Adipose tissue (tissue), 3 donors: ENCODE data around the gene RBM38. TPM values are rescaled to one million over a fixed set of nuclear protein-coding genes. Genes with fewer than 3 reads are reported as not detected.
"Not testable (repeated sequence)": the region's sequence is repeated elsewhere in the genome, so short reads cannot be mapped to it uniquely, and the experiment has no call there.

Experiments used
- H3K27ac ChIP-seq: one replicate; pipeline ENCODE4 v1.5.1; 2013; ENCODE audit warnings: low read depth, low read length
- WGBS, 3 donors: extraction: QIAGEN DNeasy Blood & Tissue Kit; methylation state at CpG; one replicate each; pipeline ENCODE4 v1.1.7; 2013; 5-methylcytosine and 5-hydroxymethylcytosine counted together
- polyA plus RNA-seq, 3 donors: library from polyadenylated mRNA; stranded (reverse); fragments of 200-250 nt; gene quantifications; one replicate each; pipeline ENCODE4 v1.2.3, GENCODE V29; 2013
- donor health status: healthy with polysubstance abuse.
- donor health status: Bipolar disorder and iron deficiency.
- donor health status: healthy.

Gene RBM38
- polyA plus RNA-seq, 3 donors = 9.9 to 17.3 (median 10.1) TPM

DNA sequence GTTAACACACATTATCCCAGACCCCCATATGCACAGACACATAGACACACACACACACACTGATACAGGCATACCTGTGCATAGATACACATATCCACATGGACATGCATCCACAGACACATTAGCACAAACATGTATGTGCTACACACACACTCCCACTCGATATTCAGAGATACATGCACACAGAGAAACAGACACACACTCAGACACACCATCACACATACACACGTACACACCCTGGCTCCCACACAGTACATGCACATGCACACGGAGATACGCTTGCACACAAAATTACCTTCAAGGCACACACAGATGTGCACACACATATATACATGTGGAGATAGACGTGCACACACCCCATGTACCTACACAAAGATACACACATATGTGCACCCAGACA, 19.7 kb downstream of the RBM38 start:
- WGBS, 3 donors = 86 to 95% (median 93%) methylated on average over 5 of the region's 5 CpGs
- H3K27ac ChIP-seq = no peak overlapping the region

DNA sequence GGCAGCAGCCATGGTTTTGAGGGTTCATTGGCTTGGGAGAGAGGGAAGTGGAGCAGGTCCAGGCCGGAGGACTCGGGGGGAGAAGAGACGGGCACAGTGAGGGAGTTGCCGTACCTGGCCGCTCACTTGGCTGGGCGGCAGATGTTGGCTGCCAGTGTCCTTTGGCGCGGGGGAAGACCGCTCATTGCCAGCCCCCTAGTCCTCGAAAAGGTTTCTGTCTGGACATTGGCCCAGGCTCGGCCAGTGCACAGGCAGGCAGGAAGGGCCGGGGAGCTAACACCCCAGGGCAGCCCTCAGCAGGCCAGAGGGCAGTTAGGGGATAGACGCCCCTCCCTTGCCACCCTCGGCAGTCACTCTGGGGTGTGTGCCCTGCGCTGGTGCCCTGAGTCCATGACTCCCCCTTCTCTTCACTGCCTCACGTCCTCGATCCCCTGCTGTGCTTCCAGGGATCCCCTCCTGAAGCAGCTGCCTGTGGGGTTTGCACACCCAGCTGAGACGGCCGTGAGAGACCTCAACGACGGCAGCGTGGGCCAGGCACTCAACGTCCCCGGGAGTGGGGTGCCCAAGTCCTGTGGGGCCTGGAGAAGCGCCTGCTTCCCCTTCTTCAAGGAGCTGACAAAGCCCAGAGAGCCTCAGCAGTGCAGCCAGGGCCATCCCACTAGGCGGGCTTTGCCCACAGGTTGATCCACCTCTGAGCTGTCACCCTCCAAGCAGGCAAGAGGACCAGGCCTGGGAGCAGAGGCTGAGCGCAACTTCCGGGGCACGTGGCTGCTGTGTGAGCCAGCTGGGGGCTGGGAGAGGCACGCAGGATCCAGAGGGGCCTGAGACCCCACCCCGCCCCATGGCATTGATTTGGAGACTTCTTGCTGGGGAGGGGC, 20.4 kb downstream of the RBM38 start:
- no peak overlapping the region for H3K27ac ChIP-seq
- WGBS, 3 donors = 83 to 87% (median 85%) methylated on average over 31 of the region's 31 CpGs

DNA sequence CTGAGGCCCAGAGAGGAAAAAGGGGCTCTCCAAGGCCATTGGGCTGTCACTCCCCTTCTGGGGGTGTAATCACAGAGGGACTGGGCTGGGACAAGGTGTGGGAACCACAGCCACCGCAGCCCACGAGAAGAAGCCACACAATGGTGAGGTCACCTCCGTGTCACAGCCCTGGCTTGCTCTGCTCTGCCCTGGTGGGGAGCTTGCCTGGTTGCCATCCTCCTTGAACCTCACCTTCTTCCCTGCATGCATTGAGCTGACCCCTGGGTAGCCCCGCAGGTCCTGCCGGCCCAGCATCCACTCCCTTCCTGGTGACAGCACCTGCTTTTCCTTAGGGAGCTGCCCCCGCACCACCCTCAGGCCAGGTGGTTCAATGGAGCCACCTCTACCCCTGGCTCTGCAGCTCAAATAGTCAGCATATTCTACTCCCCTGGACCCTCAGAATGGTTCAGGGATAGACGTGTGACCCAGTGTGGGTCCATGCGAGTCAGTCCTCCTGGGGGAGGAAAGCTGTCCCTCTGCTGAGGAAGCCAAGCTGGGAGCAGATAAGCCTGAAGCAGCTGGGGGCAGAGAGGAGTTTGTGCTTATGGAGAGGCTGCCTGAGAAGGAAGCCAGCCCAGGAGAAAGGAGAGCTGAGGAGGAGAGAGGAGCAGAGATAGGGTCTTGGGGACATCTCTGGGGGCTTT, 21.3 kb downstream of the RBM38 start:
- no peak overlapping the region for H3K27ac ChIP-seq
- WGBS, 3 donors = 78 to 82% (median 78%) methylated on average over 8 of the region's 8 CpGs

DNA sequence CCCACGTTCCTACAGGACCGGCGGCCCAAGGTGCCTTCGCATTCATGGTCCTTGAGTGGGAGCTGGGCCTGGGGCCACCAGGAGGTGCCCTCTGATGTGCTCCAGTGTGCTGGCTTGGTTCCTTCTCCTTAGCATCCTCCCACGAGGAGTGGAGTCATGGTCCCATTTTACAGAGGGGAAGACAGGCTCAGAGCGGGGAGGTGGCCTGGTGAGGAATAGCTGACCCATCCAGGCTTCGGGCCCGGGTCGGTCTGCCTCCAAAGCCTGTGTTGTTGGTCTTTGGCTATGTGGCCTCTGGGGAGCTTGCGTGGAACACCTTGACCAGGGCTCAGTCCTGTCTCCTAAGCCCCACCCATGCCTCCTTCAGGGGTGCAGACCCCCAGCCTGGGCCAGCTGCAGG, 22.8 kb downstream of the RBM38 start:
- H3K27ac ChIP-seq = no peak overlapping the region
- WGBS, 3 donors = 85 to 95% (median 91%) methylated on average over 10 of the region's 10 CpGs

DNA sequence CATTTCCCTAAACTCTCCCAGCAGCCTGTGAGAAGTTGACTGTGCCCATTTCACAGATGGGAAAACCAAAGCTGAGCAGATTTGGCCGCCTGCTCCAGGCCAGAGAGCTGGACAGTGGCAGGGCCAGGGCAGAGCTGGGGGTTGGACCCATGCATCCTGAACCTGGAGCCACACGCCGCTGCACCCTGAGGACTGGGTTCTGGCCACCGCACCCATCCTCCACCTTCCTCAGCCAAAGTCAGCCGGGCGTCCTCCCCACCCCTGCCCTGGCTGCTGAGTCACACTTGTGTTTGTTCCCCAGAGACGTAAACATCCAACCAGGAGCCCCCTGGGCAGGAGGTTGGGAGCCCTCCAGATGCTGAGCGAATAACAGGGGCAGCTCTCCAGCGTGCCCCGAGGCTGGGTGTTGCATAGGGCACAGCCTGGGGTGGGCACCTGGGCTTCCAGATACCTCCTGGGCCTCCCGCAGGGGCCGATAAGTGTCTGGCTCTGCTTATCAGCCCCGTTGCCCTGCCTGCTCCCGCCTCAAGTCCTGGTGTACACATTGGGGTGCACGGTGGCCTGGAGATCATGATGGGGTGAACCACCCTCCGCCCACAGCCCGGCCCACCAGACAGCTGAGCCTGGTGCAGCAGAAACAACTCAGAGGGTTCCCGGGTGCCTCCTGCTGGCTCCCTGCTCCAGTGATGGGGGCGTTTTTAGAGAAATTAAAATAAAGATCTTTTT, 23.8 kb downstream of the RBM38 start:
- 67 to 71% (median 67%) methylated on average over 19 of the region's 19 CpGs for WGBS, 3 donors
- H3K27ac ChIP-seq = no peak overlapping the region

DNA sequence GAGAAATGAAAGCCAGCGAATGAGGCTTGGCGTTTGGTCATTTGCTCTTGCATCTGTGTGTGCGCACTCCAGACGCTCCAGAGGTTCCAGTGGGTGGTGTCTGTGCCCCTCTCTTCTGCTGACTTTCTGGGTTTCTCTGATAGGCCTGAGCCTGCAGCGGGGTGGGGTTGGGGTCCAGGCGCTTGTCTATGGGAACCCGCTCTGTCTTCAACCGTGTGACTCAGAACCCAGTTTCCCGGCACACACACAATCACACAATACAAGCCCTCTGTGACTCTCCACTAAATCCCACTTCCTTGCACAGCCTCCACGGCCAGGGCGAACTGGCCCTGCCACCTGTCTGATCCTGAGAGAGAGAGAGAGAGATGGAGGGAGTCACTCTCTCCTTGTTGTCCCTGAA, 24.6 kb downstream of the RBM38 start:
- WGBS, 3 donors = 87 to 90% (median 88%) methylated on average over 11 of the region's 11 CpGs
- no peak overlapping the region for H3K27ac ChIP-seq

DNA sequence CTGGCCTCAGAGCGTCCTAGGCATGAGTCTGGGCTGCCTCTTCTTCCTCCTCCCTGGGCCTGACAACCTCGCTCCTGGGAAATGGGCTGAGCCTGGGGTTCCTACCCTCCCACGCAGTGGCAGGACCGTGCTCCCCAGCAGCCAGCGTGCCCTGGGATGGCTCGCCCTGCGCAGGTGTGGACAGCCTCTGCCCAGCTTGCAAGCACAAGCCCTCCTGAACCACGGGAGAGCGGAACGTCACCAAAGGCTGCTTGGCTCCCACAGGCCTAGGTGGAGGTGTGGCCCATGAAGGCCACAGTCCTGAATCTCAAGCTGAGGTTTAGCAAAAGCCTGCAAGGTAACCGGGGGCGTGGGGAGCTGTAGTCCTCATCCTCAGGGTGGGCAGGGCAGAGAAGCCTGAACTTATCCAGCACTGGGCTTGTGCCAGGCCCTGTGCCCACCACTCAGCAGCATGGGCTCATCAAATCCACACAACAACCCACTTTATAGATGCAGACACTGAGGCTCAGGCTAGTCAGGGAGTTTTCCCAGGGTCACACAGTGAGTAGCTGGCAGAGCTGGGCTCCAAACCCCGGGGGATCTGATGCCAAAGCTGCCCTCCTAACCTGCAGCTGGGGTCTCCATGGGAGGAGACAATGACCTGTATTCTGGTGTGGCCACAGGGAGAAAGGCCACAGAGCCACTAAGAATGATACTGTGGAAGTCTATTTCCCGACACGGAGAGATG, 25.3 kb downstream of the RBM38 start:
- 88 to 93% (median 90%) methylated on average over 15 of the region's 15 CpGs for WGBS, 3 donors
- H3K27ac ChIP-seq = no peak overlapping the region

DNA sequence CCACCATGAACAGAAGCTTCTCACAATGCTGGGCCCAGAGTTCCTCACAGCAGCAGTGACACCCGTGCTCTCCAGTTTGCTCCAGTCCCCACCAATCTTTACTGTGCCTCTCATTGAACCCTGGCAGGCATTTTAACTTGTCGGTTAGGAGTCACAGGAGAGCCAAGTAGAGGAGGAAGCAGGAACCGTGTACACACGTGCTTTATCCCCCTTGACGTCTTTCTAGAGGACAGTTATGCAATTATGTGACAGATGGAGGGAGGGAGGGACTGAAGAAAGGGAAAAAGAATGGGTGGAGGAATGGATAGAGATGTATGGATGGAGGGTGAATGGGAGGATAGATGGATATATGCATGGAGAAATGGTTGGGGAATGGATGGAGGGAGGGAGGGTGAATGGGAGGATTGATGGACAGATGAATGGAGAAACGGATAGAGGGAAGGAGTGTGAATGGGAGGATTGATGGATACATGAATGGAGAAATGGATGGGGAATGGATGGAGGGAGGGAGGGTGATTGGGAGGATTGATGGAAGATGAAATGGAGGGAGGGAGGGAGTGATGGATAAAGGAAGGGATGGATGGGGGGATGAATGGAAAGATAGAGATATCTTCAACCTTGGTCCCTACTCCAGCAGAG, 26.0 kb downstream of the RBM38 start:
- no peak overlapping the region for H3K27ac ChIP-seq
- WGBS, 3 donors = 36 to 42% (median 39%) methylated on average over 6 of the region's 6 CpGs

DNA sequence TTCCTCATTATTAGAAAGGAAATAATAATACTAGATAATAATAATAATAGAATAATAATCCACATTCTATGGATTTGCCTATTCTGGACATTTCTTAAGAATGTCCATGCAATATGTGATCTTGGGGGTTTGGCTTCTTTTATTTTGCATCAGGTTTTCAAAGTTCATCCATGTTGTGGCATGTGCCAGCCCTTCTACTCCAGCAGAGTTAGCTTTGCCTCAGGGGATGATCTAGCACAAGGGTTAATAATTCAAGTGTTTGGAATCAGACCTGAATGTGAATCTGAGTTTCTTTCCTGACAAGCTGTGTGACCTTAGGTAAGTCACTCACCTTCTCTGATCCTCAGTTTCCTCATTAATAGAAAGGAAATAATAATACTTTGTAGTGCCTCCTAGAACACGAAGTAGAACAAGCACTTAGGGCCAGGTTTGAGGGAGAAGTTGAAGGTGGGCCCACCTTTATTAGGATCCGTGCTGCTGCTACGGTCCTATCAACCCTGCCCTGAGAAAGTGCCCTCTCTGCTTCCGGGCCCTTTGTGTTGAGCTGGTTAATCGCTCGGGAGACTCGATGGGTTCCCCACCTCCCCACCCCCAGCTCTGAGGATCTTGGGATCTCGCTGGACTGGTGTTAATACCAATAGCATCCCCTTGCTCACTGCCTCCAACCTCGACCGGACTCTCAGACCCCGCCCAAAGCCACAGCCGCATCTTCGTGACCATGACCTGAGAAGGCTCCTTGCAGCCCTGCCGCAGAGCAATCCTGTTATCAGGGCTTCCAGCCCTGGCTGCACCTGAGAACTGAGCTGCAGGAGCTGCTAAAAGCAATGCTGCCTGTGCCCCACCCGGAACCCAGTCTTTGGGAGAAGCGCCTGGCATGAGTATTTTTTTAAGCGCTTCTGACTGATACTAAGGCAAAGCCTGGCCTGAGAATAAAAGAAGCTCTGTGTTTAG, 26.9 kb downstream of the RBM38 start:
- WGBS, 3 donors = 44 to 64% (median 62%) methylated on average over 17 of the region's 17 CpGs
- H3K27ac ChIP-seq = no peak overlapping the region

DNA sequence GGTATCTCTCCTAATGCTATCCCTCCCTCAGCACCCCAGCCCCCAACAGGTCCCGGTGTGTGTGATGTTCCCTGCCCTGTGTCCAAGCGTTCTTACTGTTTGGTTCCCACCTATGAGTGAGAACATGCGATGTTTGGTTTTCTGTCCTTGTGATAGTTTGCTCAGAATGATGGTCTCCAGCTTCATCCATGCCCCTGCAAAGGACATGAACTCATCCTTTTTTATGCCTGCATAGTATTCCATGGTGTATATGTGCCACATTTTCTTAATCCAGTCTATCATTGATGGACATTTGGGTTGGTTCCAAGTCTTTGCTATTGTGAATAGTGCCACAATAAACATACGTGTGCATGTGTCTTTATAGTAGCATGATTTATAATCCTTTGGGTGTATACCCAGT, 28.3 kb downstream of the RBM38 start:
- H3K27ac ChIP-seq = not testable (repeated sequence)
- 93 to 97% (median 94%) methylated on average over 3 to 4 of the region's 4 CpGs for WGBS, 3 donors

DNA sequence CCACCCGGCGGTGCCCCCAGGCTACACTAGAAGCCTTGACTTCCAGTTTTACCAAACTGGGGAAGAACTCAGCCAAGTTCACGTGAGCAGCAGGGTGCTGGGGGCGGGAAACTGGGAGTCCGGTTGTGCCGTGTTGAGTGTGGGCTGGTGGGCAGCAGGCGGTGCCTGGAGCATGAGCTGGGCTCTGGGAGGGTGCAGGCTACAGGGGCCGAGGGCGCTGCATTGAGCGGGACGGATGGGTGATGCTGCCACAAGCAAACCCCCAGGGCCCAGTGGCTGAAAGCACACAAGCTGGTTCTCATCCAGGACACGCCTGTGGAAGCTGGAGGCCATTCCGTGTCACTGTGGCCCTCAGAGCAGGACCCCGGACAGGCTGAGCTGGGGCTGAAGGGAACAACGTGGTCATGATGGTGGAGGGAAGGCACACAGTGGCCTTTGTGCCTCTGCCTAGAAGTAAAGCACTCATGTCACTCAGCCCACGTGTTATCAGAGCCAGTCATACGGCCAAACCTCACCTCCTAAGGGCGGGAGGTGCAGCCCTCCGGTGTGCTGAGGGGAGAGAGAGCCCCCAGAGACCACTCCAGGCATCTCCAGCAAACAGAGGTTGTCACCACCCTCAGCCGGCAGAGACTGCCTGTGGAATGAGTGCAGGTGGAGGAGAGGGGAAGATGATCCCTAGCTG, 29.5 kb downstream of the RBM38 start:
- no peak overlapping the region for H3K27ac ChIP-seq
- WGBS, 3 donors = 72 to 80% (median 75%) methylated on average over 20 of the region's 20 CpGs

DNA sequence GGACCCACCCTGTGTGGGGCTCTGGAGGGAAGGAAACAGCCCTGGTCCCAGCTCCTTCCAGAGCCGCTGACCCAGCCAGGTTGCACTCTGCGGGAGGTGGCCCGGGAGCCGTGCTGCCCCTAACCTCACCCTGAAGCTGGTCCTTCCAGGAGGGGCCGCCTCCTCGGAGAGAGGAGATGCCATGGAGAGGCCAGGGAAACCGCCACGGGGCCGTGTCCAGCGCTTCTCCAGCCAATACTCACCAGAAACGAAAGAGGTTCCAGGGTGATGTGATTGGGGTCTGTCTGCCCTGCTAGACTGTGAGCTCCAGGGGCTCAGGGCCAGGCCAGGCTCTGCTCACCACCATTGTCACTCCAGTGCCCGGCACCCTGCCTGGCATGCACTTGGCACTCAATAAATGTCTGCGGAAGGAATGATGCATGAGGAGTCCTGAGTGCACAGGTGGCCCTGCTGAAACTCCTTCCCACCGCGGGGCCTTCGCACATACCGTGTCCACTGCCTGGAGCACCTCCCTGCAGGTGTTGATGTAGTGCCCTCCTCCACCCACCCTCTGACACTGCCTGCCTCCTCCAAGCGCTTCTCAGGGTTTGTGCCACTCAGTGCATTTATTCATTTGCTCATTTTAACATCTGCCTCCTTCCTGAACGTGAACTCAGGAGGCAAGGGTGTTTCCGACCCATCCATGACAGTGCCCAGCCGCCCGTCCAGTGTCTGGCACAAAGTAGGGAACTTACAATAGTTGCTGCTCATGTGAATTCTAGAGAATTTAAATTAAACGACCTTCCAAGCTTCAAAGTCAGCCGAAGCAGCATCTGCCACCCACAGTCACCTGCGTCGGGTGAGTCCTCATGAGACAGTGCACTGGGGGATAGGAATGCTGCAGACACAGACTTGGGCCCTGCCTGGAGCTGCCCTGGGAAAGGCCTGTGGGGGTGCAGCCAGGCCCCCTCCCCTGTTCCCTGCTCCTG, 30.3 kb downstream of the RBM38 start:
- no peak overlapping the region for H3K27ac ChIP-seq
- 77 to 85% (median 83%) methylated on average over 26 of the region's 26 CpGs for WGBS, 3 donors

DNA sequence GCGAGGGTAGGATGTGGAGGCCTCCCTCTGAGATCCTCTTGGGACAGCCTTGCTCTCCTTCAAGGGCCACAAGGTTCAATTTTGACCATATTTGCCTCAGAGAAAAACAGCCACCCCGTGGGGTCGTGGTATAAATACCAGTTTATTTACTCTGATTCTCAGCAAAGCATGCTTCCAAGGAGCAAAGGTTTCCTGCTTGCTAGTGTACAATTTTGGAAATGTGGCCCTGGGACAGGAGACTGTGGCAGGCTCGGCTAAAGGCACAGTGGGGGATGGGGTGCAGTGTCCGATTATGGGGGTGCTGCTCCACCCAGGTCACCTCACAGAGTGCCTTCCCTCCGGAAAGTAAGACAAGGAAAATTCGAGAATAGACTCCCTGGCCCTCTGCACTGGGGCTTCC, 31.1 kb downstream of the RBM38 start:
- no peak overlapping the region for H3K27ac ChIP-seq
- 66 to 79% (median 76%) methylated on average over 7 of the region's 7 CpGs for WGBS, 3 donors

DNA sequence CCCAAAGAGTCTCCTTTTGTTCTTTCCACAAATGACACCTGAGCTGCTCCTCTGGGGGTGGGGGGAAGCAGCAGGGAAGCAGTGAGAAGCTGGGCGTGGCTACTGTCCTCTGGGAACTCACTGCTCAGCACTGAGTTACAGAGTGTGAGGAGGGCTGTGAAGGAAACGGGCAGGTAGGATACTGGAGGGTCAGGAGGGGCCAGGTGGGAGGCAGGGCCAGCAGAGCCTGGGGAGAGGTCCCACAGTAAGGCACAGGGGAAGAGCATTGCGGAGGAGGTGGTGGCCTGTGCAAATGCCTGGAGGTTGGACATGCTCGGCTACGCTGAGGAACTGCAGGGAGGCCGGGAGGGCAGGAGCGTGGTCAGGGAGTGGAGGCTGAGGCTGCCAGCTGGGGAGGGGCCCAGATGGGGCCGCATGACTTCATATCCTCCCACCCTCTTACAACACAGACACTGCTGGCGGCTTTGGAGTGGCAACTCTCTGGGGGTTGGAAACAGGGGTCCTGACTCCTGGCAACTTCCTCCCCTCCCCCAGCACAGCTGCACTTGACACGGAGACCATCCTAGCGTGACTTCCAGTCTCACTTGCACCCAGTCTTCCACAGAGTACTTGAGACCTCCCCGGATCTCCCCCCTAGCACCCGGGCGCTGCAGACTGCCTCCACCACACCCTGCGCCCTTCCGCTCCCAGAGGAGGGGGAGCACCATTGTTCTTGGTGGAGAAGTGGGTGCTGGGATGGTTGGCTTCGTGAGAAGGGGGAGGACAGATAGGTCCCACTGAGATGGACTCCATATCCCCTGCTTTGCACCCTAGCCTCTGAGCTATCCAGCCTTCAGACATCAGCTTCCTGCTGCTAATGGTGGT, 34.2 kb downstream of the RBM38 start:
- WGBS, 3 donors = 29 to 63% (median 31%) methylated on average over 16 to 17 of the region's 17 CpGs
- no peak overlapping the region for H3K27ac ChIP-seq

DNA sequence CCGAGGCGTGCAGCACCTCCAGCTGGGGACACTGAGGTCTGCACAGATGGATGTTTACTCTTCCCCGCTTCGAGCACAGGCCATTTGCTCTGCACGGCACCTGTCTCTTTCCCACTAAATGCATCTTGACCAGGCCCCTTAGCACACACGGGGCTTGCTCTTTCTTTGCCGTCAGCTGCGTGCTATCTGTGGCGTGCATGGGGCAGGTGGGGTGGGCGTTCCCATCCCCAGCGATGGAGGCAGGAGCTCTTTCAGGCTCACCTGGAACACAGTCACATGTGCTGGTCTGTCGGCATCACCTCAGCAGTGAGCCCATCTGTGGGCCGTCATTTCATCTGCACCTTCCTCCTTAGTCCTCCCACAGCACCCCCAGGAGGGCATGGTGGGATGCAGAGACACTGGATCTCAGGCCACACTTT, 35.1 kb downstream of the RBM38 start:
- 36 to 88% (median 82%) methylated on average over 13 of the region's 13 CpGs for WGBS, 3 donors
- H3K27ac ChIP-seq = no peak overlapping the region
